ENCODE measurements around the gene ARL1. TPM values are rescaled to one million over a fixed set of nuclear protein-coding genes. Genes with fewer than 3 reads are reported as not detected.
A peak's percentile ranks its signal among the peaks of the same experiment; 100 is the strongest.

The ARL1 gene
- total and polyA plus RNA-seq, 9 of the 15 experiments (the other 6 are each of a cell fraction or from before 2014, with no cell fraction given) = 53.0 to 127 (median 68.6) TPM

GRCh38 chr12:101407436-101408345, at the start of gene ARL1 (continued):
- TF ChIP-seq ZBTB11 (CRISPR knock-in tag; IDR thresholded peaks at IDR 0.05) (no peak; a peak in 1 of 6 replicates), POLR2H (tag; IDR thresholded peaks at IDR 0.05; ENCODE audit: low read depth) (peak; percentile 84), PYGO2 (tag; IDR thresholded peaks at IDR 0.05) (no peak), UBTF (IDR thresholded peaks at IDR 0.05; ENCODE audit: borderline replicate concordance in 1 of 2, low read depth in 2 of 2, low read length in 2 of 2) (peak in 1 of 2 experiments; percentile 21; a peak in 1 of 4 replicates), TAF15 (IDR thresholded peaks at IDR 0.05; ENCODE audit: low read depth, low read length) (no peak), ARNT (IDR thresholded peaks at IDR 0.05) (no peak), ELK3 (CRISPR knock-in tag; IDR thresholded peaks at IDR 0.05) (no peak), MTF1 (CRISPR knock-in tag; IDR thresholded peaks at IDR 0.05; ENCODE audit: borderline replicate concordance) (no peak), ZBTB7A (IDR thresholded peaks at IDR 0.05; ENCODE audit: borderline replicate concordance, control insufficient read depth, low read depth, low read length) (peak; percentile 55; the same call in 1 of the 2 replicates), GTF2F1 (IDR thresholded peaks at IDR 0.05; ENCODE audit: low read depth, low read length) (peak; percentile 28; the same call in 1 of the 2 replicates), ZNF717 (CRISPR knock-in tag; IDR thresholded peaks at IDR 0.05) (no peak), DPF2 (IDR thresholded peaks at IDR 0.05) (no peak), TRIM28 (IDR thresholded peaks at IDR 0.05) (no peak), HDAC1 (IDR thresholded peaks at IDR 0.05) (peak in 1 of 2 experiments; percentile 93; a peak in 2 of 4 replicates), ZC3H8 (IDR thresholded peaks at IDR 0.05) (no peak), KDM5B (IDR thresholded peaks at IDR 0.05; ENCODE audit: insufficient replicate concordance, low read depth, low read length) (peak; percentile 92), SIX5 (IDR thresholded peaks at IDR 0.05; ENCODE audit: borderline replicate concordance in 1 of 2, insufficient read depth in 1 of 2, low read depth in 1 of 2, low read length in 2 of 2) (peak in 1 of 2 experiments; percentile 14; a peak in 2 of 4 replicates), STAG1 (CRISPR knock-in tag; IDR thresholded peaks at IDR 0.05; ENCODE audit: borderline replicate concordance) (no peak)

Data from K562 (cell line).